Testis (tissue), 2 donors: ENCODE measurements around the gene COL11A2.

ENCODE experiments used
- POLR2A ChIP-seq: fragments of 450-650 bp; IDR thresholded peaks from one replicate; pipeline ENCODE4 v1.6.1; 2017; ENCODE audit warnings: antibody characterized with exemption, mild to moderate bottlenecking, moderate library complexity
- TF ChIP-seq, protein P1 (sequence below), 3 experiments: fragments of 450-650 bp in 2 of 3; fragments of 200-600 bp in 1 of 3; sonication (generic) in 1 of 3; IDR thresholded peaks; one replicate each; pipeline ENCODE4 v1.5.1; 2016 to 2019; ENCODE audit warnings: antibody characterized with exemption in 3 of 3, mild to moderate bottlenecking in 2 of 3, moderate library complexity in 1 of 3

DNA sequence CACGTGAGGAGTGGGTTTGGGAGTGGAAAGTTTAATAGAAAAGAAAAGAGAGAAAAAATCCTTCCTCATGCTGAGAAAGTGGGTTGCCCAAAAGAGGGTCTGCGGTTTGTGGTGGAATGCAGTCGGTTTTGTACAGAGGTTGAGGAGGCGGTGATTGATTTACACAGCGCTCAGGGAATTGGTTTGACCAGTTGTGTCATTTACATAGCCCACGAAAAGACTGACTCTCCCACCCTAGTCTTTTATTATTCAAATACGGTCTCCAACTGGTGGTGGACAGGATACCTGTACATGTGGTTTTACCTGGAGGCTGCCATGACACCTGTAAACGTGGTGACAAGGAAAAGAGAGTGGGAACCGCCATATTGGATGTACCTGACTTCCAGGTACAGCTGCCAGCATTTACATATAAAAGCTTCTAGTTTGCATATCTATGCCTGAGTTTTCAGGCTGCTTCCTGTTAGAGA is 74.4 kb downstream of the COL11A2 start:
- TF ChIP-seq POLR2A = no peak
- TF ChIP-seq, protein P1, sequence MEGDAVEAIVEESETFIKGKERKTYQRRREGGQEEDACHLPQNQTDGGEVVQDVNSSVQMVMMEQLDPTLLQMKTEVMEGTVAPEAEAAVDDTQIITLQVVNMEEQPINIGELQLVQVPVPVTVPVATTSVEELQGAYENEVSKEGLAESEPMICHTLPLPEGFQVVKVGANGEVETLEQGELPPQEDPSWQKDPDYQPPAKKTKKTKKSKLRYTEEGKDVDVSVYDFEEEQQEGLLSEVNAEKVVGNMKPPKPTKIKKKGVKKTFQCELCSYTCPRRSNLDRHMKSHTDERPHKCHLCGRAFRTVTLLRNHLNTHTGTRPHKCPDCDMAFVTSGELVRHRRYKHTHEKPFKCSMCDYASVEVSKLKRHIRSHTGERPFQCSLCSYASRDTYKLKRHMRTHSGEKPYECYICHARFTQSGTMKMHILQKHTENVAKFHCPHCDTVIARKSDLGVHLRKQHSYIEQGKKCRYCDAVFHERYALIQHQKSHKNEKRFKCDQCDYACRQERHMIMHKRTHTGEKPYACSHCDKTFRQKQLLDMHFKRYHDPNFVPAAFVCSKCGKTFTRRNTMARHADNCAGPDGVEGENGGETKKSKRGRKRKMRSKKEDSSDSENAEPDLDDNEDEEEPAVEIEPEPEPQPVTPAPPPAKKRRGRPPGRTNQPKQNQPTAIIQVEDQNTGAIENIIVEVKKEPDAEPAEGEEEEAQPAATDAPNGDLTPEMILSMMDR (IDR thresholded peaks at IDR 0.05) = no peak
